ENCODE results near the gene CHIT1. TPM values are rescaled to one million over a fixed set of nuclear protein-coding genes. Genes with fewer than 3 reads are reported as not detected.

CHIT1 gene
- total RNA-seq, 4 donors from 2014 or later: 0.20 TPM; not detected in 3

GRCh38 chr1:203182387-203182953 is 47.0 kb downstream of the CHIT1 start:
- in situ Hi-C loops (cut with MboI; ENCODE audit: low sequenced_read_pairs in 4 of 4): no loop called here

DNA sequence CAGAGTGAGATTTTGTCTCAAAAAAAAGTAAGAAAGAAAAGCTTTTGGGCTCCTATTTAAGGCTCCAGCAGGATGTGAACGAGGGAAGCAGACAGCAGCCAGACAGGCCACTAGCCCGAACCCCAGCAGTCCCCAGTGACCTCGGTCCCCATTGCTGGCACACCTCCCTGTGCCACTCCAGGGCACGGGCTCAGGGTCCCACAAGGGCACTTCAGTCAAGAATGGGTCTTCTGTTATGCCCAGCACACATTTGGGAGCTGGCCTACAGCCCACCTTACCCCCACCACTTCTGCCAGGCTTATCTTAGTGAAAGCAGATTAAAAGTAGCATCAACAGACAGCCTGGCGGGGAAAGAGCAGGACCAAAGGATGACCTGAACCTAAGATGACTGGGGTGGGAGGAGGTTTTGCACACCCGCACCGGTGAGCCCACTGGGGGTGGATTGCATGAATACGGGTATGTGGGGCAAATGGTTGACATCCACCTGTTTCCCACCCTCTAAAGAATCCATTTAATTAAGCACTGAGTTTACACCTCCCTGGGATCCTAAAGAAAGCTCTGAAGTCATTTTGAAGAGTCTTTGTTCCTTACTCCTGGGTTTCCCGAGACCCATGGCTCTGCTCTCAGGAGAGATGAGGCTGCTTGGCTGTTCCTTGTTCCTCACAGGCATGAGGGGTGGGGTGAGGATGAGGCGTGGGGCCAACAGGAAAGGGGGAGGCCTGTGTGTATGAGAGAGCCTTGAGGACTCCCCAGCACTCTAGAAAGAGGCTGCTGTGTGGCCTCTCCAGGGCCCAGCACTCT is 47.7 kb downstream of the CHIT1 start:
- no peak overlapping the region for H3K27ac ChIP-seq
- in situ Hi-C loops (cut with MboI; ENCODE audit: low sequenced_read_pairs in 4 of 4): no loop called here
- intact Hi-C loops (cut with DNase I; ENCODE audit: low total_unique reads): no loop called here
- TF ChIP-seq POLR2A (IDR thresholded peaks at IDR 0.05) (no peak), CTCF (IDR thresholded peaks at IDR 0.05 in 4 of 5, conservative IDR thresholded peaks at IDR 0.05 in 1 of 5) (no peak)
- H3K36me3 ChIP-seq: no peaks in the 10 kb centered on the region
- no peak for DNase-seq
- H3K4me1 ChIP-seq: peaks cover 12 to 23% of the 10 kb centered on the region in 2 donors
- H3K4me3 ChIP-seq: no peak overlapping the region
- no peaks in the 10 kb centered on the region for H3K27me3 ChIP-seq
- H3K9me3 ChIP-seq: no peaks in the 10 kb centered on the region
- no peak for ATAC-seq

More at GRCh38 chr1:203182387-203182953, 47.0 kb downstream of the CHIT1 start:
- H3K4me3 ChIP-seq: no peak overlapping the region
- no peaks in the 10 kb centered on the region for H3K9me3 ChIP-seq
- peaks cover 15 to 23% of the 10 kb centered on the region in 2 donors for H3K4me1 ChIP-seq
- no peak for DNase-seq
- no peak for ATAC-seq
- no peaks in the 10 kb centered on the region for H3K27me3 ChIP-seq
- H3K27ac ChIP-seq: no peak overlapping the region
- intact Hi-C loops (cut with DNase I; ENCODE audit: low total_unique reads): no loop called here
- TF ChIP-seq CTCF (IDR thresholded peaks at IDR 0.05 in 4 of 5, conservative IDR thresholded peaks at IDR 0.05 in 1 of 5): no peak
- TF ChIP-seq POLR2A (IDR thresholded peaks at IDR 0.05): no peak
- no peaks in the 10 kb centered on the region for H3K36me3 ChIP-seq

DNA sequence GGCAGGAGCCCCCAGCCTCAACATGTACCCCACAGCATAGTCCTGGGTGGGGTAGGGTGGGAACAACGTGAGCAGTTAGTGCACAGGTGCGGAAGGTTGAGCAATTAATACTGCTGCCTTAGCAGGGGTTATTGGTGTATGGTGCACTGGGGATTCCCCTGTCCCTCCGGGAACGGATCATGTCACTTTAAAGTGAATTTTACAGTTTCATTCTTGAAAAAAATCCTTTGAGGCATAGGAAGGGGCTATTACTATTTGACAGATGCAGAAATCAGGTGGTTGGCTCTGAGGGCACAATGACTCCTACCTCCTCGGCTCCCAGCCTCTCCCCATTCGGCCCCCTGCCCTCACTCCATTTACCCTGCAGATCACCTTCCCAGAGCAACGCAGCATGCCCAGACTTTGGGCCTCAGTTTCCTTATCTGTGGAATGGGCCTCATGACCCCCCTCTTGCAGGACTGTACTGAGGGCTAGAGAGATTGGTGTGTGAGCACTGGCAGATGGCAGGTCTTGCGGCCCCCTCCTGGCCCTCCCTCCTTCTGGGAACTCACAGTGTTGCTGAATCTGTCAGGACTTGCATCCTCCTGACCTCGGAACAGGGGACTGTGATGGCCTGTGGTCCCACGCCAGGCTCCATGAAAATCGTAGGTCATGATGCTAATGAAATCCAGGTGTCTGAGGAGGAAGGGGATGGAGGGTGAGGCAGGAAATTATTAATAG is 48.7 kb downstream of the CHIT1 start:
- Histone ChIP-seq H3K27ac (no peak overlapping the region), H3K4me3 (no peak overlapping the region), H3K4me1 (peaks cover 14 to 29% of the 10 kb centered on the region in 2 donors), H3K27me3 (no peaks in the 10 kb centered on the region), H3K36me3 (no peaks in the 10 kb centered on the region), H3K9me3 (no peaks in the 10 kb centered on the region)
- no peak for TF ChIP-seq CTCF (IDR thresholded peaks at IDR 0.05 in 4 of 5, conservative IDR thresholded peaks at IDR 0.05 in 1 of 5)
- TF ChIP-seq POLR2A (IDR thresholded peaks at IDR 0.05): no peak
- intact Hi-C loops (cut with DNase I; ENCODE audit: low total_unique reads): no loop called here
- in situ Hi-C loops (cut with MboI; ENCODE audit: low sequenced_read_pairs in 4 of 4): no loop called here
- ATAC-seq (no peak), DNase-seq (no peak)

GRCh38 chr1:203179667-203180005 is 49.8 kb downstream of the CHIT1 start:
- intact Hi-C loops (cut with DNase I; ENCODE audit: low total_unique reads) (no loop called here), in situ Hi-C loops (cut with MboI; ENCODE audit: low sequenced_read_pairs in 4 of 4) (loop anchor here in 1 of 4 donors (10.0 kb wide), 1 partner anchor 145 kb away; no protein-coding TSS in a partner anchor)
- ATAC-seq (no peak), DNase-seq (no peak)
- Histone ChIP-seq H3K4me1 (peaks cover 21 to 41% of the 10 kb centered on the region in 2 donors), H3K4me3 (no peak overlapping the region), H3K36me3 (no peaks in the 10 kb centered on the region), H3K27ac (no peak overlapping the region), H3K9me3 (no peaks in the 10 kb centered on the region), H3K27me3 (no peaks in the 10 kb centered on the region)
- TF ChIP-seq POLR2A (IDR thresholded peaks at IDR 0.05): no peak
- TF ChIP-seq CTCF (IDR thresholded peaks at IDR 0.05 in 4 of 5, conservative IDR thresholded peaks at IDR 0.05 in 1 of 5): no peak
